Thymus (tissue), 11 donors: Measurements from ENCODE around the gene NASP. TPM values are rescaled to one million over a fixed set of nuclear protein-coding genes. Genes with fewer than 3 reads are reported as not detected.

Experiments
- DNase-seq, 9 donors: peaks; one replicate each; pipeline ENCODE4 v3.0.0-alpha.2; 2013; ENCODE audit warnings: low spot score in 9 of 9, low read depth in 6 of 9, missing footprints in 1 of 9
- H3K27ac ChIP-seq, 2 donors: one replicate each; pipeline ENCODE4 v1.5.1; 2013; ENCODE audit warnings: control low read depth in 1 of 2, low read depth in 1 of 2, low read length in 1 of 2, mild to moderate bottlenecking in 1 of 2, moderate library complexity in 1 of 2
- H3K27me3 ChIP-seq, 2 donors: one replicate each; pipeline ENCODE4 v1.5.1; 2013; ENCODE audit warnings: low read length in 1 of 2; ENCODE audit not compliant: control insufficient read depth in 2 of 2, insufficient read depth in 1 of 2
- H3K36me3 ChIP-seq, 2 donors: one replicate each; pipeline ENCODE4 v1.5.1; 2013; ENCODE audit warnings: low read length in 1 of 2, mild to moderate bottlenecking in 1 of 2, moderate library complexity in 1 of 2; ENCODE audit not compliant: control insufficient read depth in 2 of 2, insufficient read depth in 2 of 2
- H3K4me1 ChIP-seq, 2 donors: one replicate each; pipeline ENCODE4 v1.5.1; 2013; ENCODE audit warnings: low read length in 2 of 2; ENCODE audit not compliant: control insufficient read depth in 2 of 2, insufficient read depth in 2 of 2
- H3K4me3 ChIP-seq, 2 donors: one replicate each; pipeline ENCODE4 v1.5.1; 2013; ENCODE audit warnings: low read length in 2 of 2, control low read depth in 1 of 2, mild to moderate bottlenecking in 1 of 2
- H3K9me3 ChIP-seq, 2 donors: one replicate each; pipeline ENCODE4 v1.5.1; 2013; ENCODE audit warnings: low read length in 1 of 2, mild to moderate bottlenecking in 1 of 2; ENCODE audit not compliant: control insufficient read depth in 2 of 2, insufficient read depth in 1 of 2
- WGBS: extraction: QIAGEN DNeasy Blood & Tissue Kit; methylation state at CpG from one replicate; pipeline ENCODE4 v1.1.7; 2013; 5-methylcytosine and 5-hydroxymethylcytosine counted together
- polyA plus RNA-seq: library from polyadenylated mRNA; stranded (reverse); fragments of 200-250 nt; gene quantifications from one replicate; pipeline ENCODE4 v1.2.3, GENCODE V29; 2013
- total RNA-seq: library from RNA; stranded (reverse); fragments of 120-200 nt; gene quantifications from one replicate; pipeline ENCODE4 v1.2.4, GENCODE V29; 2013
- donor health status: healthy.

NASP gene
- total and polyA plus RNA-seq, 2 donors = 151 to 170 TPM

DNA sequence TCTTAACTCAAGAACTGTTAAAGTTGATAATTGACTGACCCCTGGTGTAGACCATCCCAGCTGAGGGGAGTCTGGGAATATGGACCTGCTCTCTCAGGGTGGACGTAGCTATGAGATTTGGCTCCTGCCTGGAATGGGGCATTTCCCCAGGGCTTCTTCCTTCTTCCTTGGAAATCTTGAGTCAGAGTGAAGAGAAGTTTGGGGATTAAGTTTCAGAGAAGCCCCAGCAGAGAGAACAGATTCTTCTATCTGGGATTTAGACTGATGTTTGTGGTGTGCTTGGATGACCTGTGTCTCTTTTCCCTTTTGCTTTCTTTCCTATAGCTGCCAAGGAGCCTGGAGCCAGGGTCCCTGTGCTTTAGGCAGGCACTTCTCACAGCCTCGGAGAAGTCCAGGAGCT, 20.0 kb upstream of the NASP start:
- H3K4me1 ChIP-seq = no peaks in the 10 kb centered on the region
- H3K27ac ChIP-seq = no peak overlapping the region
- H3K4me3 ChIP-seq = no peak overlapping the region
- no peak for DNase-seq
- 98% methylated on average over 2 of the region's 2 CpGs for WGBS
- no peaks in the 10 kb centered on the region for H3K27me3 ChIP-seq
- H3K36me3 ChIP-seq = peaks cover 41 to 57% of the 10 kb centered on the region in 2 donors
- H3K9me3 ChIP-seq = no peaks in the 10 kb centered on the region

DNA sequence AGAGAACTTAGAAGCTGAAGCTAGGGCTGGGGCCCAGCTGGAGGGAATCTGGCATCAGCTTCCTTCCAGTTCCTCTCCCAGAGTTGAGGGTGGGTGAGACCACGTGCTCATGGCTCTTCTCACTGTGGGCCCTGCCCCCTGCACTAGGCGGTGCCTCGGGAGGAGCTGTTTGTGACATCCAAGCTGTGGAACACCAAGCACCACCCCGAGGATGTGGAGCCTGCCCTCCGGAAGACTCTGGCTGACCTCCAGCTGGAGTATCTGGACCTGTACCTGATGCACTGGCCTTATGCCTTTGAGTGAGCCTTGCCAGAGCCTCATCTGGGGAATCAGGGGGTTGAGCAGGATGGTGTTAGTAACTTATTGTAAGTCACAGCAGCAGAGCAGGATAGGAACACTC, 17.1 kb upstream of the NASP start:
- H3K27ac ChIP-seq = no peak overlapping the region
- DNase-seq = no peak
- H3K27me3 ChIP-seq = no peaks in the 10 kb centered on the region
- H3K4me3 ChIP-seq = no peak overlapping the region
- WGBS = 77% methylated on average over 5 of the region's 5 CpGs
- H3K9me3 ChIP-seq = no peaks in the 10 kb centered on the region
- peaks cover 44 to 64% of the 10 kb centered on the region in 2 donors for H3K36me3 ChIP-seq
- H3K4me1 ChIP-seq = no peaks in the 10 kb centered on the region

DNA sequence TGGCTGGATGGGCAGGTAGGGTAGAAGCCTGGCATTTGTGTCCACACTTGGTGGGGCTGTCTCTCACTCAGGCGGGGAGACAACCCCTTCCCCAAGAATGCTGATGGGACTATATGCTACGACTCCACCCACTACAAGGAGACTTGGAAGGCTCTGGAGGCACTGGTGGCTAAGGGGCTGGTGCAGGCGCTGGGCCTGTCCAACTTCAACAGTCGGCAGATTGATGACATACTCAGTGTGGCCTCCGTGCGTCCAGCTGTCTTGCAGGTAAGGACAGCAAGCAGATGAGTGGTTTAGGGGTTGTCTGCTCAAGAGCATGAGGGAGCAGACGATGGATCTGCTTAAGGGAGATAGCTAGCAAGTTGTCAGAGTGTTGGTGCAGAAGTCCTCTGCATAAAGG, 15.9 kb upstream of the NASP start:
- Histone ChIP-seq H3K9me3 (no peaks in the 10 kb centered on the region), H3K27me3 (no peaks in the 10 kb centered on the region), H3K4me3 (no peak overlapping the region), H3K36me3 (peaks cover 40 to 58% of the 10 kb centered on the region in 2 donors), H3K4me1 (no peaks in the 10 kb centered on the region), H3K27ac (no peak overlapping the region)
- no peak for DNase-seq
- WGBS = 97% methylated on average over 7 of the region's 7 CpGs

DNA sequence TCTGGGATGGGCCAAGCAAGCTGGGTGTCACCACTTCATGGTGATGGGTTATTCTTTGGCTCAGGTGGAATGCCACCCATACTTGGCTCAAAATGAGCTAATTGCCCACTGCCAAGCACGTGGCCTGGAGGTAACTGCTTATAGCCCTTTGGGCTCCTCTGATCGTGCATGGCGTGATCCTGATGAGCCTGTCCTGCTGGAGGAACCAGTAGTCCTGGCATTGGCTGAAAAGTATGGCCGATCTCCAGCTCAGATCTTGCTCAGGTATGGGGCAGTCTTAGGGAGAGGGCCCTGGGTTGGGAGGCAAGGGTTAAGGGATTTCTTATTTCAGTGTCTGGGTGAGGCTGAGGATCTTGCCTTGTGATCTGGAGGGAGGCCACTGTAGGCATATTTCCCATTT, 15.4 kb upstream of the NASP start:
- H3K27ac ChIP-seq = no peak overlapping the region
- peaks cover 40 to 56% of the 10 kb centered on the region in 2 donors for H3K36me3 ChIP-seq
- no peaks in the 10 kb centered on the region for H3K27me3 ChIP-seq
- no peaks in the 10 kb centered on the region for H3K9me3 ChIP-seq
- no peak overlapping the region for H3K4me3 ChIP-seq
- no peaks in the 10 kb centered on the region for H3K4me1 ChIP-seq
- 95% methylated on average over 4 of the region's 4 CpGs for WGBS
- no peak for DNase-seq

DNA sequence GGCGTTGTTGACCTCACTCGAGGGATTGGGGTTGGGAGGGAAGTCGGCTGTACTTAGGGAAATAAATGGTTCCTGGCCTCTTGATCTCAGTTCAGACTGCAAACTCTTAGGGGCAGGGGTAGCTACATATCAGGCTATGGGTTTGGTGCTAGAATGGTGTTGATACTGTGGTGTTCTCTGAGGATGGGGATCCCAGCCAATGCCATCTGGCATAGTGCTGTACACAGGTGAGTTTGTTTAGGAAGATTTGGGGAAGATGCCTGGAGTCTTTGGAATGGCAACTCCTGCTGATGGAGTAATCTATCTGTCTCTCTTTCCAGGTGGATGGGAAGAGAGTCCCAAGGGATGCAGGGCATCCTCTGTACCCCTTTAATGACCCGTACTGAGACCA, 14.3 kb upstream of the NASP start:
- Histone ChIP-seq H3K27ac (no peak overlapping the region), H3K36me3 (peaks cover 36 to 46% of the 10 kb centered on the region in 2 donors), H3K4me1 (no peaks in the 10 kb centered on the region), H3K27me3 (no peaks in the 10 kb centered on the region), H3K4me3 (no peak overlapping the region), H3K9me3 (no peaks in the 10 kb centered on the region)
- DNase-seq = no peak
- 95% methylated on average over 4 of the region's 4 CpGs for WGBS

DNA sequence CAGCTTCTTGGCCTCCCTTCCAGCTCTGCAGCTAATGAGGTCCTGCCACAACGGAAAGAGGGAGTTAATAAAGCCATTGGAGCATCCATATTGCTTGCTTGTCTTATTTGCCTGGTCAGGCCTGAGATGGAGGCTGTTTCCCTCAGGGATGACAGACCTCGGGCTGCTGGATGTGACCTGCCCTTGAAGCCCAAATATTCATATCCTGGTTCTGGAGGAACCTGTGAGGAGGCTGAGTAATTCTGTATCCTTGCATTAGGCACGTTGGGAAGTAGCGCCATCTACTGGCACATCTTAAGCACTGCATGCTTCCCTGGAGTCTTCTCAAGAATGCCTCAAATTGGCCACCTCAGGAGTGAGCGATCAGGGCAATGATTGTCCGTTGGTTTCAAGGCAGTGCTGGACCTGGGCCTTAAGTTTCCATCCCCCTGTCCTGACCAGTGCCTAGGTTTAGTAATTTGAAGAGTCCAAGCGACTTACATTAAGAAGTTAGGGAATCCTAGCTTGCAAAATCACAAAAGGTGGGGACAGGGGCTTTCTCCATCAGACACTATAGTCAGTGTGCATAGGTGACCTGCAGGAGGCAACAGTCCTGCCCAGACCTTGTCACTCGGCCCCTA, 13.8 kb upstream of the NASP start:
- H3K36me3 ChIP-seq = peaks cover 36 to 46% of the 10 kb centered on the region in 2 donors
- DNase-seq = peak; percentile 26 to 82 (median 57)
- H3K4me1 ChIP-seq = no peaks in the 10 kb centered on the region
- H3K4me3 ChIP-seq = no peak overlapping the region
- no peaks in the 10 kb centered on the region for H3K9me3 ChIP-seq
- no peaks in the 10 kb centered on the region for H3K27me3 ChIP-seq
- 28% methylated on average over 8 of the region's 8 CpGs for WGBS
- H3K27ac ChIP-seq = no peak overlapping the region

DNA sequence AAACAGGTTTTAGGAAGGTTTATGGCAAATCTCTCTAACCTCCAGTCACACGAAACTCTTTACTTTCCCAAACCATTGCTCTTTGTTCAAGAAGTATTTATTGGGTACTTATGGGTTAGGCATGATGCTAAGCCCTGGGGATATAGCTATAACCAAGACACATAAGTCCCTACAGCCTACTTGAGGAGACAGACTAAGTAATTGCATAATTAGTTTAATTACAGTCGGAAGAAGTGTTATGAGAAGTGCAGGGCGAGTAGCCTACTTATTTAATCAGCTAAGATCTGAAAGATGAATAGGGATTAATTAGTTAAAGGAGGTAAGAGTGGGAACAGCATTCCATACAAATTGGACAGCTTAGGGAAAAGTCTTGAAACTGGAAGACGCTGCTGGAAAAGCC, 13.2 kb upstream of the NASP start:
- H3K27ac ChIP-seq = no peak overlapping the region
- H3K9me3 ChIP-seq = no peaks in the 10 kb centered on the region
- peaks cover 36 to 46% of the 10 kb centered on the region in 2 donors for H3K36me3 ChIP-seq
- WGBS = 97% methylated on average over 4 of the region's 4 CpGs
- DNase-seq = no peak
- H3K27me3 ChIP-seq = no peaks in the 10 kb centered on the region
- H3K4me3 ChIP-seq = no peak overlapping the region
- no peaks in the 10 kb centered on the region for H3K4me1 ChIP-seq

DNA sequence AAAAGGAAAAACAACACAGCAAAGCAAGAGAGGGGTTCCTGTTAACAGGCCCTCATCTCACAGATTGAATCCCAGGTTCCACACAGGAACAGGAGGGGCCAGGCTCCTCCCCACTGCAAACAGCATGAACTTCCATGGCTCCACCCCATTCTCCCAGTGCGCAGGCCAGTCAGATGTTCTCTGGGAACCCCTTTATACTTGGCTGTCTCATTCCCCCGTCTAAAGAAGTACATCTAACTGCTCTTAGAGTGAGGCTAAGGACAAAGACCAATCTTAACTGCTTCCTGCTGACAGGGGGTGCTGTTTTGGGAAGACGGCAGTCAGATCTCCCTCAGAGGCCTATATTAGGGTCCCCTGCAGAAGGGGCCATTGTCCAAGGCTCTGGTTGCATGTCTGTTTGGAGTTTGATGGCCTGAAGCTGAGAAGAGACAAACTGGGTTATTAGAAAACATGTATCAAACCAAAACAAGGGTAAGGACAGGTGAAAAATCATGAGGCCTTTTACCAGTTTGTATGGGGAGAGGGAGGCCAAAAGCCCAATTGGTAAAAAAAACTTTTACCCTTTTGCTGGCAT, 10.5 kb upstream of the NASP start:
- DNase-seq = no peak
- Histone ChIP-seq H3K27ac (no peak overlapping the region), H3K4me1 (no peaks in the 10 kb centered on the region), H3K4me3 (no peak overlapping the region), H3K9me3 (no peaks in the 10 kb centered on the region), H3K36me3 (peaks cover 18 to 27% of the 10 kb centered on the region in 2 donors), H3K27me3 (no peaks in the 10 kb centered on the region)
- WGBS = 95% methylated on average over 3 of the region's 3 CpGs

DNA sequence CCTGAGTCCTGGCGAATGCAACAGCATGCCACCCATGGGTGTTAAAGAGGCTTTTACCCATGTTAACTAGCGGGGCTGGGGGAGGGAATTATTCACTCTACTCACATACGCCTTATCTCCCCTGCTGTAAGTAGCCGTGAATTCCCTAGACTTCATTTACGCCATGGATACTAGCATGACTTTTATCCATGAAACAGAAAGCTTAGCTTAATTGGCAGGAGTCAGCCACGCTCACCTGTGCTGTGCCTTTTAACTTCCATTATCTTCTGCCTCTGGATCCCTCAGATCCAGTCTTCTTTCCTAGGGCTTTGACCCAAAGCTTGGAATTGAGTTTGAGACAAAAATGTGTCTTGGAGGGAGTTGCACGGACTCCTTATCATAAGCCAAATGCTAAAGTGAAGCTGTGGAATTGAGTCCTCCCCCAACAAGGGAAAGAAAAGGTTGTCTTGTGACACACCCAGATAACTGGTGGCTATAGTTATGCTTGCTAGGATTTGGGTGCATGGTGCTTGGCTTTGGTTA, 9.7 kb upstream of the NASP start:
- H3K36me3 ChIP-seq = peaks cover 11 to 18% of the 10 kb centered on the region in 2 donors
- H3K4me1 ChIP-seq = no peaks in the 10 kb centered on the region
- H3K9me3 ChIP-seq = peaks cover 0 to 2% of the 10 kb centered on the region in 2 donors
- no peaks in the 10 kb centered on the region for H3K27me3 ChIP-seq
- H3K27ac ChIP-seq = no peak overlapping the region
- WGBS = over 99% methylated on average over 7 of the region's 7 CpGs
- no peak overlapping the region for H3K4me3 ChIP-seq
- no peak for DNase-seq
